Upper lobe of right lung (tissue), 1 donor: ENCODE data around the gene CNTNAP2. TPM values are rescaled to one million over a fixed set of nuclear protein-coding genes. Genes with fewer than 3 reads are reported as not detected.
"Not testable (repeated sequence)": the region's sequence is repeated elsewhere in the genome, so short reads cannot be mapped to it uniquely, and the experiment has no call there.

Source experiments
- ATAC-seq: fragments of 200-7000 bp; cut with Tn5 transposase; one replicate; pipeline ENCODE4 v1.9.1; 2020; ENCODE audit warnings: mild to moderate bottlenecking, moderate library complexity
- DNase-seq: peaks from one replicate; pipeline ENCODE4 v3.0.0-alpha.2; 2020
- H3K27ac ChIP-seq: fragments of 200-600 bp; one replicate; pipeline ENCODE4 v1.8.0; 2022
- H3K27me3 ChIP-seq: fragments of 200-600 bp; one replicate; pipeline ENCODE4 v1.8.0; 2022; ENCODE audit warnings: mild to moderate bottlenecking
- H3K36me3 ChIP-seq: fragments of 200-600 bp; one replicate; pipeline ENCODE4 v1.8.0; 2022
- H3K4me1 ChIP-seq: fragments of 200-600 bp; one replicate; pipeline ENCODE4 v1.8.0; 2022
- H3K4me3 ChIP-seq: fragments of 200-600 bp; one replicate; pipeline ENCODE4 v1.8.0; 2022; ENCODE audit warnings: mild to moderate bottlenecking
- H3K9me3 ChIP-seq: fragments of 200-600 bp; one replicate; pipeline ENCODE4 v1.8.0; 2022
- CTCF ChIP-seq: fragments of 200-600 bp; IDR thresholded peaks from one replicate; pipeline ENCODE4 v1.8.0; 2022; ENCODE audit warnings: antibody characterized with exemption
- intact Hi-C: fragments of 100-400 bp; cut with DNase I; formaldehyde crosslinking; loops from one replicate; pipeline ENCODE4 v1.11.0; 2022
- total RNA-seq: library from RNA; stranded (reverse); fragmentation: NEBNext Ultra II Directional; extraction: Animal tissue kit (Norgen Biotek cat#: 25700); gene quantifications from one replicate; pipeline ENCODE4 v1.2.1, GENCODE V29; 2021
- donor health status: DM: no; HTN: yes; CAD: no; lungs with severe emphysema.

The CNTNAP2 gene
- total RNA-seq, 1 donor from 2014 or later, result 0.41 TPM

- no peak for TF ChIP-seq CTCF
- peaks cover 3% of the 10 kb centered on the region for H3K27me3 ChIP-seq
- no peak for DNase-seq
- intact Hi-C loops, result no loop called here
- H3K4me3 ChIP-seq, result no peak overlapping the region
- no peaks in the 10 kb centered on the region for H3K4me1 ChIP-seq
- H3K9me3 ChIP-seq, result no peaks in the 10 kb centered on the region
- H3K27ac ChIP-seq, result no peak overlapping the region
- H3K36me3 ChIP-seq, result no peaks in the 10 kb centered on the region
- ATAC-seq, result no peak
These were observed 2213.7 kb downstream of the CNTNAP2 start for GRCh38 chr7:148330124-148330818.

GRCh38 chr7:148330822-148331221 is 2214.2 kb downstream of the CNTNAP2 start:
- H3K27me3 ChIP-seq, result peaks cover 8% of the 10 kb centered on the region
- DNase-seq (no peak), ATAC-seq (no peak)
- H3K4me1 ChIP-seq, result no peaks in the 10 kb centered on the region
- H3K27ac ChIP-seq, result no peak overlapping the region
- no peaks in the 10 kb centered on the region for H3K36me3 ChIP-seq
- no peaks in the 10 kb centered on the region for H3K9me3 ChIP-seq
- no peak for TF ChIP-seq CTCF
- H3K4me3 ChIP-seq, result no peak overlapping the region
- intact Hi-C loops, result no loop called here

GRCh38 chr7:148331456-148331855 is 2214.9 kb downstream of the CNTNAP2 start:
- intact Hi-C loops, H3K27ac ChIP-seq, H3K36me3 ChIP-seq, H3K9me3 ChIP-seq, H3K4me3 ChIP-seq, DNase-seq, ATAC-seq, H3K4me1 ChIP-seq: not testable (repeated sequence)
- H3K27me3 ChIP-seq, result peaks cover 12% of the 10 kb centered on the region

- no peak for DNase-seq
- no peaks in the 10 kb centered on the region for H3K36me3 ChIP-seq
- no peak for TF ChIP-seq CTCF
- H3K27ac ChIP-seq, result no peak overlapping the region
- ATAC-seq, result no peak
- no peak overlapping the region for H3K4me3 ChIP-seq
- no peaks in the 10 kb centered on the region for H3K4me1 ChIP-seq
- H3K9me3 ChIP-seq, result no peaks in the 10 kb centered on the region
- intact Hi-C loops, result no loop called here
- peaks cover 22% of the 10 kb centered on the region for H3K27me3 ChIP-seq
These were observed 2215.9 kb downstream of the CNTNAP2 start for GRCh38 chr7:148332191-148333186.

- DNase-seq (no peak), ATAC-seq (no peak)
- TF ChIP-seq CTCF, result no peak
- Histone ChIP-seq H3K27ac (no peak overlapping the region), H3K4me1 (peaks cover 6% of the 10 kb centered on the region), H3K4me3 (no peak overlapping the region), H3K27me3 (peaks cover 42% of the 10 kb centered on the region), H3K36me3 (no peaks in the 10 kb centered on the region), H3K9me3 (no peaks in the 10 kb centered on the region)
- intact Hi-C loops, result no loop called here
These were observed 2217.9 kb downstream of the CNTNAP2 start for GRCh38 chr7:148334441-148334956.
